ENCODE measurements around the gene ENPP1.
"Not testable (repeated sequence)": the region's sequence is repeated elsewhere in the genome, so short reads cannot be mapped to it uniquely, and the experiment has no call there.

ENPP1 gene

GRCh38 chr6:131897621-131898020 is 89.8 kb downstream of the ENPP1 start:
- TF ChIP-seq FOXP2 (optimal IDR thresholded peaks at IDR 0.05; ENCODE audit: control extremely low read depth, extremely low read length, insufficient read depth) (no peak), EZH2 (IDR thresholded peaks at IDR 0.05) (no peak), POLR2AphosphoS5 (IDR thresholded peaks at IDR 0.05; ENCODE audit: borderline replicate concordance, low read depth, low read length) (no peak)
- DNase-seq (ENCODE audit: low read depth, low spot score): no peak
- no peaks in the 10 kb centered on the region for H3K36me3 ChIP-seq (ENCODE audit: insufficient read depth, low read length)
- H3K9ac ChIP-seq (ENCODE audit: insufficient read length): no peak overlapping the region
- H3K27ac ChIP-seq: no peak overlapping the region
- no peaks in the 10 kb centered on the region for H3K9me3 ChIP-seq (ENCODE audit: low read depth, low read length)
- H3K4me3 ChIP-seq: no peak overlapping the region

DNA sequence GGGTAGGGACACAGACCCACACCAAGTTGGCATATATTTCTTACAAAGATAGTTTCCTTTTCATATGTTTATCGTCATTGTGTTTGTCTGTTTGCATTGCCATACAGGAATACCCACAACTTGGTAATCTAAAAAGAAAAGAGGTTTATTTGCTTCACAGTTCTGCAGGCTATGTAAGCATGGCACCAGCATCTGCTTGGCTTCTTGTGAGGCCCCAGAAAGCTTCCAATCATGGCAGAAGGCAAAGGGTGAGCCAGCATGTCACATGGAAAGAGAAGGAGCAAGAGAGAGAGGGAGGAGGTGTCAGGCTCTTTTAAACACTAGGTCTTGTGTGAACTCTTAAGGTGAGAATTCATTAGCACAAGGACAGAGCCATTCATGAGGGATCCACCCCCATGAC is 90.9 kb downstream of the ENPP1 start:
- H3K9ac ChIP-seq (ENCODE audit: insufficient read length): no peak overlapping the region
- H3K36me3 ChIP-seq (ENCODE audit: insufficient read depth, low read length): no peaks in the 10 kb centered on the region
- H3K4me3 ChIP-seq: no peak overlapping the region
- no peak overlapping the region for H3K27ac ChIP-seq
- no peak for DNase-seq (ENCODE audit: low read depth, low spot score)
- TF ChIP-seq FOXP2 (optimal IDR thresholded peaks at IDR 0.05; ENCODE audit: control extremely low read depth, extremely low read length, insufficient read depth) (no peak), POLR2AphosphoS5 (IDR thresholded peaks at IDR 0.05; ENCODE audit: borderline replicate concordance, low read depth, low read length) (no peak), EZH2 (IDR thresholded peaks at IDR 0.05) (no peak)
- no peaks in the 10 kb centered on the region for H3K9me3 ChIP-seq (ENCODE audit: low read depth, low read length)

DNA sequence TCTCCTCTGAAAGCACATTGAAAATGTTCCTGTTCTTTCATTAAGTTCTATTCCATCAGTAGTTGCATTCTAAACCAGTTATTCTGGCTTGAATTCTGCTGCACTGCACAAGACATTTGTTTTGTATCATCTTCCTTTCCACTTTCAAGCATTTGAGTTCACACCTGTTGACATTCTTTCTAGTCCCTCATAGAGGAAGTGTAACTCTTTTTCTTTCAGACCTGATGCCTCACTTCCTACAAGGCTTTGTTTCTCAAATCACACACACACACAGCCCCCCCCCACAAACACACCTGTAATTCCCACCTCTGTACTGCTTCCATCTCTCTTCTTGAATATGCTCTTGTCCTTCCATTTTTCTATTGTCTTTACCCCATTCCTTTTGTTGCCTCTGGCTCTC is 92.4 kb downstream of the ENPP1 start:
- TF ChIP-seq POLR2AphosphoS5 (IDR thresholded peaks at IDR 0.05; ENCODE audit: borderline replicate concordance, low read depth, low read length) (no peak), EZH2 (IDR thresholded peaks at IDR 0.05) (no peak), FOXP2 (optimal IDR thresholded peaks at IDR 0.05; ENCODE audit: control extremely low read depth, extremely low read length, insufficient read depth) (no peak)
- no peak overlapping the region for H3K27ac ChIP-seq
- no peaks in the 10 kb centered on the region for H3K36me3 ChIP-seq (ENCODE audit: insufficient read depth, low read length)
- H3K4me3 ChIP-seq: no peak overlapping the region
- H3K9ac ChIP-seq (ENCODE audit: insufficient read length): no peak overlapping the region
- no peak for DNase-seq (ENCODE audit: low read depth, low spot score)
- H3K9me3 ChIP-seq (ENCODE audit: low read depth, low read length): no peaks in the 10 kb centered on the region

GRCh38 chr6:131901326-131901873 is 93.6 kb downstream of the ENPP1 start:
- H3K36me3 ChIP-seq (ENCODE audit: insufficient read depth, low read length); H3K9me3 ChIP-seq (ENCODE audit: low read depth, low read length); DNase-seq (ENCODE audit: low read depth, low spot score); H3K9ac ChIP-seq (ENCODE audit: insufficient read length); H3K4me3 ChIP-seq; H3K27ac ChIP-seq: not testable (repeated sequence)

DNA sequence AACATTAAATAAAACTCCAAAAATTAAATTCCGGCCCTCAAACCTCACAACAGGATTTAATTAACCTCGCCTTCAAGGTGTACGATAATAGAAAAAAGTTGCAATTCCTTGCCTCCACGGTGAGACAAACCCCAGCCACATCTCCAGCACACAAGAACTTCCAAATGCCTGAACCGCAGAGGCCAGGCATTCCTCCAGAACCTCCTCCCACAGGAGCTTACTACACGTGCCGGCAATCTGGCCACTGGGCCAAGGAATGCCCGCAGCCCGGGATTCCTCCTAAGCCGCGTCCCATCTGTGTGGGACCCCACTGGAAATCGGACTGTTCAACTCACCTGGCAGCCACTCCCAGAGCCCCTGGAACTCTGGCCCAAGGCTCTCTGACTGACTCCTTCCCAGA is 95.9 kb downstream of the ENPP1 start:
- DNase-seq (ENCODE audit: low read depth, low spot score); H3K9ac ChIP-seq (ENCODE audit: insufficient read length); H3K36me3 ChIP-seq (ENCODE audit: insufficient read depth, low read length); H3K27ac ChIP-seq; H3K9me3 ChIP-seq (ENCODE audit: low read depth, low read length); H3K4me3 ChIP-seq: not testable (repeated sequence)

- DNase-seq (ENCODE audit: low read depth, low spot score); H3K27ac ChIP-seq; H3K9me3 ChIP-seq (ENCODE audit: low read depth, low read length); H3K36me3 ChIP-seq (ENCODE audit: insufficient read depth, low read length); H3K4me3 ChIP-seq; H3K9ac ChIP-seq (ENCODE audit: insufficient read length): not testable (repeated sequence)
These were observed 101.0 kb downstream of the ENPP1 start for GRCh38 chr6:131908787-131909186.

DNA sequence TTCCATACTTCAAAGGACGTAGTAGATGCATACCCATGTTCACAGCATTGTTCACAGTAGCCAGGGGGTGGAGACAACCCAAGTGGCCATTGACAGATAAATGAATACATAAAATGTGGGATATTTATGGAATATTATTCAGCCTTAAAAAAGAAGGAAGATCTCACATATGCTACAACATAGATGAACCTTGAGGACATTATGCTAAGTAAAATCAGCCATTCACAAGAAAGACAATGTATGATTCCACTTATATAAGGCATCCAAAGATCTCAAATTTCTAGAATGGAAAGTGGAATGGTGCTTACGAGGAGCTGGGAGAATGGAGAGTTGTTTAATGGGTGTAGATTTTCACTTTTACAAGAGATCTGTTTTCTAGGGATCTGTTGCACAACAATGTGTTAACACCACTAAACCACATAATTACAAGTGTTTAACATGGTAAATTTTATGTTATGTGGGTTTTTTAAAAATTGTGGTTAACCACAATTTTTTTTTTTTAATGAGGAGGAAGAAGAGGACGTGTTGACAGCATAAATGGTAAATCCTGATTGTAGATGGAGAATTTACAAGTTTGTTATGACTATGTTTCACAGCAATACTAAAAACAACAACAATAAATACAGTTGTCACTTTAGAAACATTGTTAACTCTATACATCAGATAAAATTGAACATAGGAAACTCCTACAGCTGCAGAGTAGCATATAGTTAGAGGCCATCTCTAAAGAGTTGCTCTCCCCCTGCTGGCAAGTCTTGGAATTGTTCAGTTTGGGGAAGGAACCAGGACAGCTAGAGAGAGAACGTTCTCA is 101.8 kb downstream of the ENPP1 start:
- peak; percentile 88 for DNase-seq (ENCODE audit: low read depth, low spot score)
- no peaks in the 10 kb centered on the region for H3K9me3 ChIP-seq (ENCODE audit: low read depth, low read length)

GRCh38 chr6:131910219-131910589 is 102.4 kb downstream of the ENPP1 start:
- no peak overlapping the region for H3K9ac ChIP-seq (ENCODE audit: insufficient read length)
- no peaks in the 10 kb centered on the region for H3K9me3 ChIP-seq (ENCODE audit: low read depth, low read length)
- peak; percentile 16 for DNase-seq (ENCODE audit: low read depth, low spot score)
- TF ChIP-seq FOXP2 (optimal IDR thresholded peaks at IDR 0.05; ENCODE audit: control extremely low read depth, extremely low read length, insufficient read depth) (no peak), POLR2AphosphoS5 (IDR thresholded peaks at IDR 0.05; ENCODE audit: borderline replicate concordance, low read depth, low read length) (no peak), EZH2 (IDR thresholded peaks at IDR 0.05) (no peak)
- H3K4me3 ChIP-seq: peak overlapping the region; percentile 28
- no peaks in the 10 kb centered on the region for H3K36me3 ChIP-seq (ENCODE audit: insufficient read depth, low read length)
- peak overlapping the region; percentile 47; the same call in 1 of the 2 replicates for H3K27ac ChIP-seq

More for the DNA sequence above, 101.8 kb downstream of the ENPP1 start:
- Histone ChIP-seq H3K4me3 (no peak overlapping the region), H3K9ac (ENCODE audit: insufficient read length) (no peak overlapping the region), H3K36me3 (ENCODE audit: insufficient read depth, low read length) (no peaks in the 10 kb centered on the region), H3K27ac (0 out of 2 replicates have a peak overlapping the region, but pooled peaks have one; percentile 16)
- peak; percentile 68; the same call in 1 of the 2 replicates for TF ChIP-seq POLR2AphosphoS5 (IDR thresholded peaks at IDR 0.05; ENCODE audit: borderline replicate concordance, low read depth, low read length)
- no peak for TF ChIP-seq EZH2 (IDR thresholded peaks at IDR 0.05)
- peak; percentile 71 for TF ChIP-seq FOXP2 (optimal IDR thresholded peaks at IDR 0.05; ENCODE audit: control extremely low read depth, extremely low read length, insufficient read depth)

DNA sequence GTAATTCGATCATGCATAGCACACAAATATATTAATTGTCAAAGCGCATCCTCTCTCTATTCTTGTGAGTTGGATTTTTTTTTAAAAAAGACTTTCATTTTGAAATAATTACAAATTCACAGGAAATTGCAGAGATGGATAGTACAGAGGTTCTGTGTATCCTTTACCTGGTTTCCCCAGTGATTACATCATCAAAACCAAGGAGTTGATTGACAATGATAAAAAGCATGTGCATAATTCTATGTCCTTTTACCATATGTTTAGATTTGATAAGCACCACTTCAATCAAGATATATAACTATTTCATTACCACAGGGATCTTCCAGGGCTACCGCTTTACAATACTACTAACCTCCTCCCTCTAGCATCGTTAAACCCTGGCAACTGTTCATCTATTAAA is 103.1 kb downstream of the ENPP1 start:
- Histone ChIP-seq H3K36me3 (ENCODE audit: insufficient read depth, low read length) (no peaks in the 10 kb centered on the region), H3K4me3 (peak overlapping the region; percentile 33; the same call in 1 of the 2 replicates), H3K9me3 (ENCODE audit: low read depth, low read length) (no peaks in the 10 kb centered on the region), H3K9ac (ENCODE audit: insufficient read length) (no peak overlapping the region), H3K27ac (no peak overlapping the region)
- DNase-seq (ENCODE audit: low read depth, low spot score): no peak
- TF ChIP-seq POLR2AphosphoS5 (IDR thresholded peaks at IDR 0.05; ENCODE audit: borderline replicate concordance, low read depth, low read length) (no peak), EZH2 (IDR thresholded peaks at IDR 0.05) (no peak), FOXP2 (optimal IDR thresholded peaks at IDR 0.05; ENCODE audit: control extremely low read depth, extremely low read length, insufficient read depth) (no peak)
